Choroid plexus epithelial cell (primary cell): ENCODE results near the gene SMG6.
"Not testable (repeated sequence)": the region's sequence is repeated elsewhere in the genome, so short reads cannot be mapped to it uniquely, and the experiment has no call there.

ENCODE experiments used
- DNase-seq: peaks from one replicate; pipeline ENCODE4 v3.0.0-alpha.2; 2010; ENCODE audit warnings: low read depth
- H3K4me3 ChIP-seq: 2 replicates; pipeline ENCODE4 v1.5.1; 2011; ENCODE audit warnings: low read depth, mild to moderate bottlenecking, control low read depth, low read length, moderate library complexity
- CTCF ChIP-seq: conservative IDR thresholded peaks from 2 replicates; pipeline ENCODE4 v1.5.1; 2011; ENCODE audit warnings: low read depth, mild to moderate bottlenecking, control low read depth, inconsistent platforms, low read length, moderate library complexity

SMG6 gene

GRCh38 chr17:2263183-2264066 lies 40.2 kb downstream of the SMG6 start:
- no peak for TF ChIP-seq CTCF
- peak; percentile 65 for DNase-seq
- no peak overlapping the region for H3K4me3 ChIP-seq

- no peak for TF ChIP-seq CTCF
- DNase-seq, result peak; percentile 86
- no peak overlapping the region for H3K4me3 ChIP-seq
Observed at GRCh38 chr17:2262135-2262587, 41.4 kb downstream of the SMG6 start.

DNA sequence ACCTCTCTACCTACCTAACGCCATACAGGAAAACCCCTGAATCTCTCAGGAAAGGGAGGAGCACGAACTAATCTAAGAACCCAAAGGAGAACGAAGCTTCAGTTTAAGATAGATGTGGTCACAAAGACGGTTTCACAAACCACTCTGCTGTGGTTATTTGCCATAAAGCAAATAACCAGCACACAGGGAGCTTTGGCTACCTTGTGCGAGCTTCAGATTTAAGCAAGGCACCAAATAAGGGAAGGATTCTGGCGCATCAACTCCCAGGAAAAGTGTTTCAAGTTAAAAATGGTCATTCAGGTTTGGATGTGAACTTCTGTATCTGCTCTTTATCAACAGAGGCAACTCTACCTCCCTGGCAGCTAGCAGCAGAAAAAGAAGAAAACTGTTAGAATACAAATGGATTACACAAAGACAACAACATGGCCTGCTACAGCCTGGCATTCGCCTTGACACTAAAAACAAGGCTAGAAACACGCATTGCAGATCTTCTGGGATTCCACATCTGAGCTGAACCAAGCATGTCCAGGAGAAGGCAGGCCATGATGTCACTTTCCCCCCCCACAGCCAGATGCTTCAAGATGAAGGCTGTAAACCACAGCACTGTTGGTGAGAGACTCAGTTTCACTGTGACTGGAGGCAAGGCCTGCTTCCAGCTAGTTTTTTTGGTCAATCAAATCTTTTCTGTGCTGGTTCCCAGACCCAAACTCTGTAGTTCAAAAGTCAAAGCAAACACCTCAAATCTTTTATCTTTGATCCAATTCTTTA lies 43.6 kb downstream of the SMG6 start:
- DNase-seq, result peak; percentile 67
- no peak overlapping the region for H3K4me3 ChIP-seq
- TF ChIP-seq CTCF, result no peak

DNA sequence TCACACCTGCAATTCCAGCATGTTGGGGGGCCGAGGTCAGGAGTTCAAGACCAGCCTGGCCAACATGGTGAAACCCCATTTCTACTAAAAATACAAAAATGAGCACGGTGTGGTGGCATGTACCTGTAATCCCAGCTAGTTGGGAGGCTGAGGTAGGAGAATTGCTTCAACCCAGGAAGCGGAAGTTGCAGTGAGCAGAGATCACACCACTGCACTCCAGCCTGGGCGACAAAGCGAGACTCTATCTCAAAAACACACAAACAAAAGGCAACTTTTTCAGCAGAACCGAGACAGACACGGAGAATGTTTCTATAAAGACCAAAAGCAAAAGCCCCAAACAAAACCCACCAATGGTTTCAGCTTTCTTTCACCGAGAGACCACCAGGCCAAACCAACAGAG lies 44.8 kb downstream of the SMG6 start:
- DNase-seq, H3K4me3 ChIP-seq: not testable (repeated sequence)

DNA sequence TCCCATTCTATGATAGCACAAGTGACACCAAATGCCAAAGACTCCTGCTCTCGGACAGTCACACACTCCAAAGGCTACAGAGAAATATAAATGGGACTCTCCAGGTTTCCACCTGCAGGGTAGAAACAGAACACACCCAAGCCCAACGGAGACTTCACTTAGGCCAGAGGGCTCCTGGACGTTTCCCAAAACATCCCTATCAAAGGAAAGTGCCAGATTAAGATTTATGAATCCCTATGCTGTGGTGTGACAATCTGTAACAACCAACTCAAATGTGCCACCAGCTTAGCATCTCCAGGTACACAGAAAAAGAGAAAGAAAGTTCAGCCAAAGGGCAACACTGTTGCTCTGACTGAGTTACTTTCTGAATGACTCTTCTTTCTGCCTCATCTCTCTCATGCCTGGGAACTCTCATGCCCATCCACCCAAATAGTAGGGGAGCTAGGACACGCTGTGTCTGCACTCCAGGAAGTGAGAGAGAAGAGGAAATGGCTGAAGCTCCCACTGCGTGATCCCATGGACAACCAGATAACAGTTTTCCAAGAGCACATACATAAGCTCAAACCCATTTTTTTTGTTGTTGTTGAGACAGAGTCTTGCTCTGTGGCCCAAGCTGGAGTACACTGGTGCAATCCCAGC lies 49.7 kb downstream of the SMG6 start:
- TF ChIP-seq CTCF, result no peak
- H3K4me3 ChIP-seq, result no peak overlapping the region
- no peak for DNase-seq

DNA sequence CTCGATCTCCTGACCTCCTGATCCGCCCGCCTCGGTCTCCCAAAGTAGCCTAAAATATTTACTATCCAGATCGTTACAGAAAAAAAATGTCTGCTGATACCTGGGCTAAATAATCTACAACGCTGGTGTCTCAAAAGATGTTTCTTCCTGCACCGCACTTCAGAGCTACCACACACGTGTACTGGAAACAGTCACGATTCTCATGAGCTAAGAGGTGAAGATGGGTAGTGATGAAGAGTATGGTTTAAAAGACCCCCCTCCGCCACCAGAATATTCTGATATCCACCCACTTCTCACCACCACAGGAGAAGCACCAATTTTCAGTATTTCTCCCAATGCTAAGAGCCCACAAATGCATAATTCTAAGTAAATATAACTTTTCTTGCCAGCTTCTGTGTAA lies 50.2 kb downstream of the SMG6 start:
- TF ChIP-seq CTCF, result no peak
- no peak overlapping the region for H3K4me3 ChIP-seq
- DNase-seq, result no peak

- TF ChIP-seq CTCF, result no peak
- DNase-seq, result no peak
- H3K4me3 ChIP-seq, result no peak overlapping the region
Observed at GRCh38 chr17:2251098-2251497, 52.5 kb downstream of the SMG6 start.
